C1 segment of cervical spinal cord (tissue), 14 donors: ENCODE results near the gene MCTP1.
"Not testable (repeated sequence)": the region's sequence is repeated elsewhere in the genome, so short reads cannot be mapped to it uniquely, and the experiment has no call there.

Experiments used
- DNase-seq, 14 donors: peaks; one replicate each; lab custom pipeline; 2025; lab: John Stamatoyannopoulos, UW

MCTP1 gene

DNA sequence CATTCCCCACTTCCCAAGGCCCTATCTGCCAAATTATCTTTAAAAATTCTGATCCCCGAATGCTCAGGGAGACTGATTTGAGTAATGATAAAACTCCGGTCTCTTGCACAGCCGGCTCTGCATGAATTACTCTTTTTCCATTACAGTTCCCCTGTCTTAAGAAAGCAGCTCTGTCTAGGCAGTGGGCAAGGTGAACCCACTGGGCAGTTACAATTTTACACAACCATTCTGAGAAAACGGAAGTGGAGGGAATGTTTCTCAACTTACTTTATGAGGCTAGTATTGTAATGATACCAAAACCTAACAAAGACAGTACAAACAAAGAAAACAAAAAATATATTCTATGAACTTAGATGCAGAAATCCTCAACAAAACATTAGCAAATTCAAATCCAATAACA, 100.0 kb downstream of the MCTP1 start:
- DNase-seq = no peak

DNA sequence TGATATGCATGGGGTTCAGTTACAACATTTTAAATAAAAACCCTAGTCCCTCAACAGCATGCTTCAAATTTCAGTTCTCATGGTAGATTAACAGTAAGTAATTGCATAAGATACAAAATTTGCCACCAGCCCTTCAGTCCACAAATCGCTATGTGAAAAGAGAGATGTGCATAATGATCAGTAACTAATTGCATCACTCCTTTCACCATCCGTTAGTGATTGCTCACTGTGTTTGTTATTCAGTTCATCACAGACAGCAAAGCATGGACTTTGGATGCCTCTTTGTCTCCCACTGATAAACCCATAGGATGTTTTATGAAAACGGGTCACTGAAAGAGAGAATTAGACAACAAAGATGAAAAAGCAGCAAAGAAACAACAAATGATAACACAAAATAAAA, 103.2 kb downstream of the MCTP1 start:
- DNase-seq = no peak

DNA sequence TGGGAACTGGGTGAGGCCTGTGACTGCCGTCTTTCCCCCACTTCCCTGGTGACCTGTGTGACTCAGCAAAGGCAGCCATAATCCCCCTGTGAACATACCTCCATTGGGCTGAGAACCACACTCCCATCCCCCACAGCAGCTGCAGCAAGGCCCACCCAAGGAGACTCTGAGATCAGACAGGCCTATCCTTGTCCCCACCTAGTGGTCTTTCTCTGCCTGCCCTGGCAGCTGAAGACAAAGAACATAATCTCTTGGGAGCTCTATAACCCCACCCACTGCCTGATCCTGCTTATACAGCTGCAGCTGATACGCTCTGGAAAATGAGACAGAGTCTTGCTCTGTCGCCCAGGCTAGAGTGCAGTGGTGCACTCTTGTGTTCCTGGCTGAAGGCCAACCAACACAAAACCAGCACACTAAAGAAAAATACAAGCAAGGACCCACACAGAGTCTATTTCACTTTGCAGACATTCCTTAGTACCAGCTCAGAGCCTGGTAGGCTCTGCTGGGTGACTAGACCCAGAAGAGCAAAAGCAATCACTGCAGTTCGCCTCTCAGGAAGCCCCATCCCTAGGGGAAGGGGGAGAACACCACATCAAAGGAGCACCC, 106.7 kb downstream of the MCTP1 start:
- no peak for DNase-seq

DNA sequence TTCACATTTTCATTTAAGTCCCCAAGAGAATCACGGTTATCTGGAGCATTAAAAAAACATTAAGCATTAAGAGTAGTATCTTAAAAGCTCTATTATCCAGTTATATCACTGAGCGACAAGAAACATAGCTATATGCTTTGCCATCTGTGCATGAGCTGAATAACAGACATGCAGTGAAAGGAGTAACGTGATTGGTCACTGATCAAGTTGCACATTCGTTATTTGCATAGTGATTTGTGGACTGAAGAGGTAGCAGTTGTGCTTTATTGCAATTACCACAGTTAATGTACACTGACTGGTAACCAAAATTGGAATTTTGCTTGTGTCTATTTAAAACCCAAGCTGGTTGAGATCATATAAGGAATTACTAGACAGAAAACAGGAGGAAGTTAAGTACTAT, 107.4 kb downstream of the MCTP1 start:
- DNase-seq = no peak

DNA sequence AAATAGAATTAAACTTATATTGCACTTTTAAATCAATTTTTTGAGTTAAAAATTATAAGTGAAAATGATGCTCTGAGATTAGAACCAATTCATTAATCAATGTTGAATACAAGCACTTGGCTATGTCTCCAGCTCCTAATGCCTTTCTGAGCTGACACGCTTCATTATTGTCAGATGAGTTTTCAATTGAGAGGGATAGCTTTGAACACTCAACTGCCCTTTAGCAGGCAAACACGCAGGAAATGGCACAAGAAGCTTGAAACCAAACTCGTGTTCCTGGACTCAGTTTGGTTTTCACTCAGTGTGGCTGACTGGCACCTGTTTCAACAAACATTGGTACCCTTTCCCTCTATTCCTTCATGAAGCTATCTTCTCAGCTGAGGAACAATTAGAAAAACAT, 109.8 kb downstream of the MCTP1 start:
- DNase-seq = no peak

DNA sequence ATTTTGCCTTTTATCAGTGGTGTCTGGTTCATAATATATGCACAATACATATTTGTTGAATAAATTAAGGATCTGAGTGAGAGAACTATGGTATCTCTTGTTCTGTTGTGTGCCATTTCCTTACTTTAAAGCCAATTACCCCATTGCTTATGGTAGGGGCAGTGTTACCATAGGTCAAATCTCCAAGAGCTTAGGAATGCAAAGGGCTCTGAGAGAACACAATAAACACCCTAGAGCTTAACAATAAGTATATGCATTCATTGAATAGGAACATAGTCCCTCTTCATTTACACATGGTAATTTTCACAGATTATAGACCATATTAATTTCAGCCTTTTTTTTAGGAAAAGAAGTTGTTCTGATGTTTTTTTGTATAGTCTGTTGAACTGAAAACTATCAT, 112.2 kb downstream of the MCTP1 start:
- no peak for DNase-seq

DNA sequence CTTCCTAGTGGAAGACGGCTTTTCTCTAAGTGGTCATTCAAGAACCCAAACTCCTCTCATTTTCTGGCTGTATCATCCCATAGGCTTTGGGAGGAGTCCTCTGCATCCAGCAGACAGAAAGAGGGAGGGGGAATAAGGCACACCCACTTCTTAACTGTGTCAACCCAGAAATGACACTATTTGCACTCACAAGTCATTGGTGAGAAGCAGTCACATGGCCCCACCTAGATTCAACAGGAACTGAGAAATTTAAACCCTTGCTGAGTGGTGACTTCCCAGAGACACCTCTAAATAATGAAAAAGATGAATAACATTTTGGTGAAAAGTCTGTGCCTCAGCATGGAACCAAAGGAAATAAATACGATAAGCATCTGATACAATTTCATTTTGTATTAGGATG, 120.0 kb downstream of the MCTP1 start:
- DNase-seq = no peak

DNA sequence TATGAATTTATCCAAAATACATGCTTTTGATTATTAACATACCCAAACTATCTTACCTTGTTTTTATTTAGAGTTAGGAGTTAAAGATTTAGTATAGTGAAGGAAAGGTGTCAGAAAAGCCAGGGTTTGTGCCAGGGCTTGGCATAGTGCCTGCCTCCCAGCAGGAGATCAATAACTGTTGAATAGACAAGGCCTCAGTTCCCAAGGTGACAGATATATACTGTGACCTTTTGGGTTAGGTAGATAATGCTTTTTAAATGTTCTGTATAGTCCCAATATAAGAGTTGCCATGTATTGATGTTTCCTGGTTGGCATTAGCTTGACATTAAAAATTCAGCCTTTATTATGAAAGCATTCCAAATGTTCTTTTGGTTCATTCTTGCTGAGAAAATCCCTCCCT, 121.8 kb downstream of the MCTP1 start:
- peak in 1 of 14 donors; percentile 16 for DNase-seq

DNA sequence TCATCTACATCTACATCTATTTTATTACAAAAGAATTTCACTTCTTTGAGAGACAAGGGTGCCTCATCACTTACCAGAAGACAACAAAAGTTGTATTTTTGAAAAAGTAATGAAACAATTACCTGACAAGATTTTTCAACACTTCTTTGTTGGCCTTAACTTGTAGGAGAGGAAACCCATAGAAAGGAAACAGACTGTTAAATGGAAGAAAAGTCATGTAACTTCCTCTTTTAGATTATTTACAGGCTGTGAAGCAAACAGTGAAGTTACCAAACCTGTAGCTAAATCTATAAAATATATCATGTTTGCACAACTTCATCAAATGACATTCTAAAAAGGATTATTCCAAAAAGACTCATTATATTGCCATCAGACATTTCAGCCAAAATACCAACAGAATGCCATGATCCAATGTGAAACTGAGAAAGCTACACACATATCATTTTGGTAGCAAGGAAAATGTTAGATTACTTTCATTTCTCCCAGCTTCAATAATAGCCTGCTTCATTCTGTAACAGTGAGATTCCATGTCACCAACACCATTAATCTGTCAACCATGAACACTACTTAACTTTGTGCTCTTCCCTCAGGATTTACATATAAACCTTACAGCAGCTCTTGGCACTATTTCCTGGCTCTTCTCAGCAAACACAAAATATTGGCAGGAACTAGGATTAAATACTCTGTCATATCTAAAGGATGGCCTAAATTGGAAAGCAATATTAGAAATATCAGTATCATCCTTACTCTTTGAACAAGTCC, 122.5 kb downstream of the MCTP1 start:
- no peak for DNase-seq

DNA sequence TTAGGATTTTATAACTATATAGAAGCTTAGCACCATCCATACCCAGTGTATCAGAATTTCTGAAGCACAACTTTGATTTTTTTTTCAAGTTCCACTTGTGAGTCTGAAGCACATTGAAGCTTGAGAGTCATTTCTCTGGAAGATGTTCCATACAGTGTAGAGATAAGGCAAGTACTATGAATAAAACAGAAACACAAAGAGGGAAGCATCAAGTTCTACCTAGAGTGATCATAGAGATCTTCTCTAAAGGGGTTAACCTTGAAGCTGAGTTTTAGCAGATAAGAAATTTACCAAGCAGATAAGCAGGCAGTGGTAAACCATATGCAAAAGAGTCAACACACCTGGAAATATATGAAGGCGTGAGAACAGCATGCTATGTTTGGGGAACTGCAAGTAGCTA, 125.3 kb downstream of the MCTP1 start:
- DNase-seq = no peak

DNA sequence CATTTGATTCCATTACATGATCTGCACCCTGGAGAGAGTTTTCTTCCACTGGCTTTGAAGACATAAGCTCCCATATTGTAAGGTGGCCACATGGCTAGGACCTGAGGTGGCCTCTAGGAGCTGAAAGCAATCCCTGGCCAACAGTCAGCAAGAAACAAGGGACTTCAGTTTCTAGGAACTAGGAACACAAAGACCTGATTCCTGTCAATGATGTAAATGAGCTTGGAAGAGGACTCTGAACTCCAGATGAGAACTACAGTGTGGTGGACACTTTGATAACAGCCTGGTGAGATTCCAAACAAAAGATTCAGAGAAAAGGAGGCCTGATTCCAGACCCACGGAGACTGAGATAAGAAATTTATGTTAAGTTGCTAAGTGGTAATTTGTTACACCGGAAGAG, 129.0 kb downstream of the MCTP1 start:
- no peak for DNase-seq

DNA sequence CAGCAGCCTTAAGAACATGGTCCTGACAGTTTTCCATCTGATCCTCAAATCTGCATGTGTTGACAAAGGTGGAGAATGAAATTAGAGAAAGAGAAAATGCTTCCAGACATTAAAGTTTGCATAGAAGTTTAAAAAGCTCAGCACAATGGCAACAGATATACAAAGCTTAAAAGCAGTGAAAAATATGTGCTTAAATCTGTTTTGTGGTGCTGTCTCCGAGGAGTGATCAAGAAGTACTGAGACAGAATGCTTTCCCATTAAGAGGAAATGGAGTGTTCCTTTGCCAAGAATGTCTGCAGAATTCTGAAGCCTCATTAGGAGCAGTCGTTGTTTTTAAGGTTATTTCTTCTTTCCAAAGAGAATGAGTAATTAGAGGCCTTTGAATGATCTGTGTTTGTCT, 131.4 kb downstream of the MCTP1 start:
- no peak for DNase-seq

DNA sequence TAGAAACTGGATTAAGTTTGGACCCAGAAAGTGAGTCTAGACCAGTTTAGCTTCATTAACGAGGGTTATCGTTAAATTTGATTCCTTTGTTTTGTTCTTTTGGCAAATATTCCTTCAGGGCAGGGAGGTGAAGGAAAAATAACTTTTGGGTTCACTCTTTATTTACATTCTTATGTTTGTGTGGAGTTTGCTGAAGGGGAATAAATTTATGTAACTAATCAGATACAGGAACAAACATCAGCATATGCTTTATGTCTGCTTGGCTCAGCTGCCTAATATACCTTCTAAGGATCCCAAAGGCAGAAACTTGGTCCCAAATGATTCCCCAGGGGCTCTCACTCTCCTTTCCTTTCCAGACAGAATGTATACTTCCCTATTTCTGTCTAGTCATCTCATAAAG, 132.4 kb downstream of the MCTP1 start:
- DNase-seq = no peak

DNA sequence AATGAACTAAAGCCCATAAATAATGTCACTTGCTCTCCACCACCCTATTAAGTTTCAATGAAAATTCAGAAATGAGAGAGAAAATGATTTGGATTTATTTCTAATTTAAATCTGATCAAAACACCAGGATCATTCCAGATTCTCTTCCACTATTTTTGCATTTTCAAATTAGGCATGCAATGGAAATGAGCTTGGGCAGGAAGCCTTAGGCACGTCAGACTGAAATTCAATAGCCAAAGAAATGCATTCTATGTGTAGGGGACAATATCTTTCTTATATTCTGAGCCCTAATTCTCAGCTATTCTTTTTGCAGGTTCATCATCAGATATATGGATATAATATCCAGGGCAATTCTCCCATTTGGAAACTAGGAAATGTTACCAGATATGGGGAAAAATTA, 132.8 kb downstream of the MCTP1 start:
- no peak for DNase-seq

DNA sequence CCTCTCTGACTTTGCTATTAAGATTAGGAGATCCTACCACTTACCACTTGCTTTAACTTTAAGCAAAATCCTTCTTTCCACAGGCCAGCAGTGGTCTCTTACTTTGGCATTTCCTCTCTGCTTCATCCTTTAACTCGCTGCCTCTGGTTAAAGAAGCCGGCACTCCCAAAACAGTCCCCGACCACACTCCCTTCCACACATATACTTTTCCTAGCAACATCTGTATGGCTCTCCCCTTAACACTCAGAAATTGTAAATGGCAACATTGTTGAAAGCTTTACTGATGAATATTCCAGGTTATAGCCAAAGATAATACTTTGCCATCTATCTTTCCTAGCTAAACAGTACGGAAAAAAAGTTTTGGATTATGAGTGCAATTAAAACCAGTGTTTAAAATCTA, 133.2 kb downstream of the MCTP1 start:
- DNase-seq = no peak

DNA sequence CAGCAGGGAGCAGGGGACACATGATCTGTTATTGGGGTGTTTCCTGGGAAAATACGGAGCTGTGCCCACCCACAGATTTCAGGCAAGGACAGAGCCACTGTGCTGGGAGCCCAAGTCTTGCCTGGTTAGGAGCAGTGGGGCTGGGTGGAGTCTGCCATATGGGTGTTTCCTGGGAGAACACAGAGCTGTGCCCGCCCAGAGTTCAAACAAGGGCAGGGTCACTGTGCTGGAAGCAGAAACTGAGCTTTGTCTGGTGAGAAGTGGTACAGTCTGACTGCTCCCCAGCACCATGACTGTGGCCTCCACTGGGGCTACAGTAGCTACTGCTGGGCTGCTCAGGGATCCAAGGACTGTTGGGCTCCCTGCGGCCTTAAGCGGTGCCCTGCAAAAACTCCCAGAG, 135.5 kb downstream of the MCTP1 start:
- no peak for DNase-seq

DNA sequence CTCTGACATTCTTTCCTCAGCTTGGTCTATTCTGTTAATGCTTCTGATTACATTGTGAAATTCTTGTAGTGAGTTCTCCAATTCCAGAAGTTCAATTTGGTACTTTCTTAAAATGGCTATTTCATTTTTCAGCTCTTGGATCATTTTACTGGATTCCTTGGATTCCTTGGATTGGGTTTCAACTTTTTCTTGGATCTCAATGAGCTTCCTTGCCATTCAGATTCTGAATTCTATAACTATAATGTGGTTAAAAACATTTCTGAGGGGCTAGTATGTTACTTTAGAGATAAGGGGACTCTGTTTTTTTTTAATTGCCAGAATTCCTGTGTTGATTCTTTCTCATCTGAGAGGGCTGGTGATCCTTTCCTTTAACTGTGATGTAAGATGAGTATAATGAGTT, 136.4 kb downstream of the MCTP1 start:
- no peak for DNase-seq

DNA sequence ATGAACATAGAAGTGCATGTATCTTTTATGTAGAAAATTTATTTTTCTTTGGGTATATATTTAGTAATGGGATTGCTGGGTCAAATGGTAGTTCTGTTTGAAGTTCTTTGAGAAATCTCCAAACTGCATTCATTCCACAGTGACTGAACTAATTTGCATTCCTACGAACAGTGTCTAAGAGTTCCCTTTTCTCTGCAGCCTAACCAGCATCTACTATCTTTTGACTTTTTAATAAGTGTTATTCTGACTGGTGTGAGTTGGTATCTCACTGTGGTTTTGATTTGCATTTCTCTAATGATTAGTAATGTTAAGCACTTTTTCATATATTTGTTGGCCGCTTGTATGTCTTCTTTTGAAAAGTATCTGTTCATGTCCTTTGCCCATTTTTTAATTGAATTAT, 141.0 kb downstream of the MCTP1 start:
- not testable (repeated sequence) for DNase-seq

DNA sequence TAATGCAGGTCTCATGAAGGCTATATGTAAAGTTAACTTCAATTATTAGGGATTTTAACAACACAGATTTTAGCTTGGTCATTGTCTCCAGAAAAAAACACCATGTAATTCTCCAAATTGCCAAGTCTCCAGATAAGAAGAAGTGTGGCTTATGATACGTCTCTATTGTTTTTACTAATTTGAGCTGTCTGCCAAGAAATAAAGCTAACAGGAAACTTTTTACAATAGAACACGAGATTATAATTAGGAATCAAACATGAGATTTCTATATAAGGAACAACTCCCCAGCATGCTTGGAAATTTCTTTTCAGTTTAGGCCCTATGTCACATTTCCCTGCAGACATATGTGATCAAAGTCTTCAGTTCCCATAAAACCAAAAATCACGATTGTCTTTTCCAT, 142.7 kb downstream of the MCTP1 start:
- no peak for DNase-seq

DNA sequence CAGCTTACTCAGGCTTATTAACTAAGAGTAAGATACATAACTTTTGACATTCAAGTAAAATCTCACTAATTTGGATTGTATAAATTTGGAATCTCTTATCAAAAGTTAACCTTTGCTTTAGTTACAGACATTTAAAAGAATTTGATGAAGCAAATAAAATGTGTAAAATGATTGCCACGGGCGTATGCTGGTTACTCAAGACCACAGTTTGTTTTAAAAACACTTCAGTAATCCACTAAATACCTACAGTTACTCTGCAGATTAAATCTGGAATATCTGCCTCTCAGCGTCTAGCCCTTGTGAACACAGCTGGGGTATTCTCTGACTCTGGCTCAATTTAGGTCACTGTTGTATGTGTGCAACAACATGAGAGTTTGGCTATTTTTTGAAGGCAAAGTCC, 143.8 kb downstream of the MCTP1 start:
- no peak for DNase-seq

DNA sequence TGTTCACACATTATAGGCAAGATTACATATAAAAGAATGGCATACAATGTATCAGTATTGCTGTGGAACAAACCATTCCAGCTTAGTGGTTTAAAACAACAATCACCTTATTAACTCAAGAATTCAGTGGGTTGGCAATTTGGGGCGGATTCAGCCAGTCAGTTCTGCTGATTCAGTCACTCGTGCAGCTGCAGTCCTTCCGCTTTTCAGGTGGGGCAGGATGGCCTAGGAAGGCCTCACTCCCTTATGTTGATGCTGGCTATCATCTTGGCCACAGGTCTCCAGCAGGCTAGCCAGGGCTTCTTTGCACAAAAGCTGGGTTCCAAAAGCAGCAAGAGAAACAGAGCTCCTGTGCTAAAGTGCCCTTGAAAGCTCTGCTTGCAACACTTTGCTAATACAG, 150.6 kb downstream of the MCTP1 start:
- no peak for DNase-seq

DNA sequence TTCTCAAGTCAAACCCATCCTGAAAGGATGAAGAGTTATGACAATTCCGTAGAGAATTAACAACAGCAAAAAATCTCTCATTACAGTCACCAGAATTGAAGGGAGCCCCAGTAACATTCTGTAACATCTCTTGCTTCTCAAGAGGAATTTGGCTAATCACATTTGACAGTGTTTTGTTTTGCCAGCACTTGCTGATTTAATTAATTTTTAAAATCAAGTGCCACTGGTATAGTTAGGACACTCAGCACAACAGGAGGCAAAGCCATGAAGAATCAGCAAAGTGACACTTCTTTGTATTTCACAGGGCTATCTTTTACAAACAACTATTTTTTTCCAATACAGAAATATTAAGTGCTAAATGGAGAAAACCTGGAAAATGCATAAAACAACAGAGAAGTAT, 152.8 kb downstream of the MCTP1 start:
- DNase-seq = peak in 1 of 14 donors; percentile 5

DNA sequence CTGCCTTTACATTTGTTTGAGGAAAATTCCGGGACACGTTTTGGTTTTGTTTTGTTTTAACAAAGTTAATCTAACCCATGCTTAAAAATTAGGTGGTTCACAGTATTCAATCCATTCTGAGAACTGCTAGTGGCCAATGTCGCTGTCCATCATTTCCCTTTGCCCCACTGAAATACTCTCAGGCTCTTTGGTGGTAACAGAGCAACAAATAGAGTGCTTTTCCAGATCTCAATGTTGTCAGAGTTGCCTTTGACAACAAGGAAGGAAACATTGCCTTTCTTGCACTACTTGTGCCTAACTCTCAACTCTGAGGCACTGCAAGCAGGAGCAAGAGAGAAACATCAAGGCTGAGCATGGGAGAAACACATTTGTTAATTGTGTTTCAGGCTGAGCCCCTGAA, 154.0 kb downstream of the MCTP1 start:
- no peak for DNase-seq

DNA sequence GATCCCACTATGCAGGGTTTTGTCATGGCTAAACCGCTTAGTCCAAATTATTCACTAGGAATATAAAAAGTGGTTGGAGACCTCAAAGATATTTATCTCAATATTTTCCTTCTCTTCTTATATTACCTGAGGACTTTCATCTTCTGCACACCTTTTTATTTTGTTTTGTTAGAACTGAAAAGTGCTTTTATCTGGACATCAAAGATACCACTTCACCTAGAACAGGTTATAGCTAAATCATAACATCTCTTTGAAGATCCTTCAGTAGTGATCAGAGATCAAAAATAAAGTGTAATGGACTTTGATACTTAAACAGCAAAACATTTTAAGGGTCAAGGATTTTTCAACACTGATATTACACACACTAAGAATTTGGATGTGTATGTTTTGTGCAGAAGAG, 160.2 kb downstream of the MCTP1 start:
- DNase-seq = no peak
